ENCODE data around the gene SORCS2. TPM values are rescaled to one million over a fixed set of nuclear protein-coding genes. Genes with fewer than 3 reads are reported as not detected.

Gene SORCS2
- total RNA-seq, 1 experiment from 2014 or later = 0.15 TPM

DNA sequence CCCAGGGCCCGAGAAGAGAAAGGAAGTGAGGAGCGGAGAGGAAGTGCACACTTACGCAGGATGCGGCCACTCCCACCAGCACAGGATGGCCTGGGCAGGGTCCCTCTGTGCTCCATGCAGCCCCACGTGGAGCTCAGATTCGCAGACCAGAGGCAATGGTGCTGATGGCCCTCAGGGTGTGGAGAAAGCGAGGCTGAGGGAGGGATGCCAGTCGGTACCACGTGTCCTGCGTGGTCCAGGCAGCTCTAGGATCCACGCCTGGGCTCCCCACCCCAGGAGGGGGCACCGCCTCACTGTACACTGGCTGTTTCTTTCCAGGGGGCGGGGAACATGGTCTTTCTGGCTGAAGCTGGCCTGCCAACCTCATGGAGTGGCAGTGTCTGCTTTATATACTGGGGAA is 505.5 kb downstream of the SORCS2 start:
- H3K9me3 ChIP-seq (ENCODE audit: control insufficient read depth, insufficient read depth, low read depth, low read length) = no peaks in the 10 kb centered on the region
- H3K27me3 ChIP-seq (ENCODE audit: control insufficient read depth, insufficient read depth, low read length) = no peaks in the 10 kb centered on the region
- in situ Hi-C loops (cut with HindIII; ENCODE audit: low pct_unique_long_range_greater_than_20kb, low sequenced_read_pairs) (no loop called here), intact Hi-C loops (cut with micrococcal nuclease; ENCODE audit: unreplicated experiment) (no loop called here)
- H3K36me3 ChIP-seq (ENCODE audit: control insufficient read depth, insufficient read depth, low read length) = no peaks in the 10 kb centered on the region
- no peak overlapping the region for H3K27ac ChIP-seq (ENCODE audit: low read length)
- TF ChIP-seq CTCF (IDR thresholded peaks at IDR 0.05) (no peak), SIN3A (IDR thresholded peaks at IDR 0.05; ENCODE audit: borderline replicate concordance, insufficient read depth, low read depth, low read length) (no peak), TCF7L2 (IDR thresholded peaks at IDR 0.05; ENCODE audit: low read depth, low read length) (no peak), POLR2AphosphoS5 (IDR thresholded peaks at IDR 0.05; ENCODE audit: low read depth, low read length) (no peak)
- TF ChIP-seq, protein P1, sequence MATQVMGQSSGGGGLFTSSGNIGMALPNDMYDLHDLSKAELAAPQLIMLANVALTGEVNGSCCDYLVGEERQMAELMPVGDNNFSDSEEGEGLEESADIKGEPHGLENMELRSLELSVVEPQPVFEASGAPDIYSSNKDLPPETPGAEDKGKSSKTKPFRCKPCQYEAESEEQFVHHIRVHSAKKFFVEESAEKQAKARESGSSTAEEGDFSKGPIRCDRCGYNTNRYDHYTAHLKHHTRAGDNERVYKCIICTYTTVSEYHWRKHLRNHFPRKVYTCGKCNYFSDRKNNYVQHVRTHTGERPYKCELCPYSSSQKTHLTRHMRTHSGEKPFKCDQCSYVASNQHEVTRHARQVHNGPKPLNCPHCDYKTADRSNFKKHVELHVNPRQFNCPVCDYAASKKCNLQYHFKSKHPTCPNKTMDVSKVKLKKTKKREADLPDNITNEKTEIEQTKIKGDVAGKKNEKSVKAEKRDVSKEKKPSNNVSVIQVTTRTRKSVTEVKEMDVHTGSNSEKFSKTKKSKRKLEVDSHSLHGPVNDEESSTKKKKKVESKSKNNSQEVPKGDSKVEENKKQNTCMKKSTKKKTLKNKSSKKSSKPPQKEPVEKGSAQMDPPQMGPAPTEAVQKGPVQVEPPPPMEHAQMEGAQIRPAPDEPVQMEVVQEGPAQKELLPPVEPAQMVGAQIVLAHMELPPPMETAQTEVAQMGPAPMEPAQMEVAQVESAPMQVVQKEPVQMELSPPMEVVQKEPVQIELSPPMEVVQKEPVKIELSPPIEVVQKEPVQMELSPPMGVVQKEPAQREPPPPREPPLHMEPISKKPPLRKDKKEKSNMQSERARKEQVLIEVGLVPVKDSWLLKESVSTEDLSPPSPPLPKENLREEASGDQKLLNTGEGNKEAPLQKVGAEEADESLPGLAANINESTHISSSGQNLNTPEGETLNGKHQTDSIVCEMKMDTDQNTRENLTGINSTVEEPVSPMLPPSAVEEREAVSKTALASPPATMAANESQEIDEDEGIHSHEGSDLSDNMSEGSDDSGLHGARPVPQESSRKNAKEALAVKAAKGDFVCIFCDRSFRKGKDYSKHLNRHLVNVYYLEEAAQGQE (IDR thresholded peaks at IDR 0.05; ENCODE audit: insufficient read depth in 1 of 2, low read depth in 2 of 2, low read length in 1 of 2) = no peak
- BruUV-seq (replicated peaks) = no TSS peak
- H3K4me1 ChIP-seq (ENCODE audit: control insufficient read depth, insufficient read depth, low read length) = no peaks in the 10 kb centered on the region
- CTCF ChIA-PET = no interaction called here
- POLR2A ChIA-PET = no interaction called here
- no peak overlapping the region for H3K4me3 ChIP-seq (ENCODE audit: low read depth in 2 of 2, low read length in 2 of 2)
- DNase-seq (ENCODE audit: low read depth, low spot score) (no peak), ATAC-seq (no peak)

- H3K4me1 ChIP-seq (ENCODE audit: control insufficient read depth, insufficient read depth, low read length) = no peaks in the 10 kb centered on the region
- no peaks in the 10 kb centered on the region for H3K9me3 ChIP-seq (ENCODE audit: control insufficient read depth, insufficient read depth, low read depth, low read length)
- H3K36me3 ChIP-seq (ENCODE audit: control insufficient read depth, insufficient read depth, low read length) = no peaks in the 10 kb centered on the region
- CTCF ChIA-PET = no interaction called here
- TF ChIP-seq TCF7L2 (IDR thresholded peaks at IDR 0.05; ENCODE audit: low read depth, low read length) (no peak), POLR2AphosphoS5 (IDR thresholded peaks at IDR 0.05; ENCODE audit: low read depth, low read length) (no peak), SIN3A (IDR thresholded peaks at IDR 0.05; ENCODE audit: borderline replicate concordance, insufficient read depth, low read depth, low read length) (no peak)
- TF ChIP-seq, protein P1 (IDR thresholded peaks at IDR 0.05; ENCODE audit: insufficient read depth in 1 of 2, low read depth in 2 of 2, low read length in 1 of 2) = no peak
- POLR2A ChIA-PET = no interaction called here
- H3K4me3 ChIP-seq (ENCODE audit: low read depth in 2 of 2, low read length in 2 of 2) = no peak overlapping the region
- intact Hi-C loops (cut with micrococcal nuclease; ENCODE audit: unreplicated experiment) (no loop called here), in situ Hi-C loops (cut with HindIII; ENCODE audit: low pct_unique_long_range_greater_than_20kb, low sequenced_read_pairs) (no loop called here)
- no peaks in the 10 kb centered on the region for H3K27me3 ChIP-seq (ENCODE audit: control insufficient read depth, insufficient read depth, low read length)
- DNase-seq (ENCODE audit: low read depth, low spot score) = no peak
- BruUV-seq (replicated peaks) = no TSS peak
- H3K27ac ChIP-seq (ENCODE audit: low read length) = no peak overlapping the region
- ATAC-seq = no peak
These were observed 506.2 kb downstream of the SORCS2 start for GRCh38 chr4:7698584-7698983.

Data from Panc1 (cell line).